OCI-LY1 (cell line): ENCODE results near the gene ZNF30.

Experiments
- EZH2 ChIP-seq: fragments of 200-600 bp; sonication (generic), shearing (Covaris generic); IDR thresholded peaks from 2 replicates; pipeline ENCODE4 v1.8.0; 2017; ENCODE audit warnings: borderline replicate concordance, mixed run types, mild to moderate bottlenecking, antibody characterized with exemption, low read length, moderate library complexity, mixed read lengths
- TF ChIP-seq, protein P1 (sequence below): fragments of 200-600 bp; sonication (generic), shearing (Covaris generic); IDR thresholded peaks from 2 replicates; pipeline ENCODE4 v1.5.1; 2017; ENCODE audit warnings: mild to moderate bottlenecking, antibody characterized with exemption, low read length, moderate library complexity, mixed read lengths

- TF ChIP-seq EZH2 = no peak
- TF ChIP-seq, protein P1, sequence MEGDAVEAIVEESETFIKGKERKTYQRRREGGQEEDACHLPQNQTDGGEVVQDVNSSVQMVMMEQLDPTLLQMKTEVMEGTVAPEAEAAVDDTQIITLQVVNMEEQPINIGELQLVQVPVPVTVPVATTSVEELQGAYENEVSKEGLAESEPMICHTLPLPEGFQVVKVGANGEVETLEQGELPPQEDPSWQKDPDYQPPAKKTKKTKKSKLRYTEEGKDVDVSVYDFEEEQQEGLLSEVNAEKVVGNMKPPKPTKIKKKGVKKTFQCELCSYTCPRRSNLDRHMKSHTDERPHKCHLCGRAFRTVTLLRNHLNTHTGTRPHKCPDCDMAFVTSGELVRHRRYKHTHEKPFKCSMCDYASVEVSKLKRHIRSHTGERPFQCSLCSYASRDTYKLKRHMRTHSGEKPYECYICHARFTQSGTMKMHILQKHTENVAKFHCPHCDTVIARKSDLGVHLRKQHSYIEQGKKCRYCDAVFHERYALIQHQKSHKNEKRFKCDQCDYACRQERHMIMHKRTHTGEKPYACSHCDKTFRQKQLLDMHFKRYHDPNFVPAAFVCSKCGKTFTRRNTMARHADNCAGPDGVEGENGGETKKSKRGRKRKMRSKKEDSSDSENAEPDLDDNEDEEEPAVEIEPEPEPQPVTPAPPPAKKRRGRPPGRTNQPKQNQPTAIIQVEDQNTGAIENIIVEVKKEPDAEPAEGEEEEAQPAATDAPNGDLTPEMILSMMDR = no peak
Observed at GRCh38 chr19:34926685-34927375, at the start of gene ZNF30.
